ENCODE results near the gene LOC101059915.

LOC101059915 gene

DNA sequence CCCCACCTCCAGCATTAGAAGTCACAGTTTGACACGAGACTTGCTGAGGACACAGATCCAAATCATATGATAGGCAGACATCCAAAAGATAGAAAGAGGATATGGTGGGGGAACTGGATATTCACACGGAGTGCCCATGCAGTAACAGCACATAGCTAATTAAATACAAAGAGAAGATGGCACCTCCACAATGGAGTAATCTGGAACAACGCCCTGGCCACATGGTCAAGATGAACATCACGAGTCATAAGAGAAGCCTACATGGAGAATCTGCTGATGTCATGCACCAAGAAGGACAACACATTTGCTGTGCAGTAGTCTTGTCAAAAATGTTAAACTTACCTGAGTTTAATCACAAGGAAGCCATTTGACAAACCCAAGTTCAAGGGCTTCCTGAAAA is 10.1 kb upstream of the LOC101059915 start:
- Histone ChIP-seq H2AFZ (ENCODE audit: low read length) (no peak overlapping the region), H3K27ac (ENCODE audit: low read depth, low read length, poor library complexity, severe bottlenecking) (no peak overlapping the region), H4K20me1 (ENCODE audit: insufficient read depth, low read length) (no peaks in the 10 kb centered on the region), H3K4me3 (ENCODE audit: low read depth, low read length, poor library complexity, severe bottlenecking) (no peak overlapping the region), H3K9me2 (ENCODE audit: insufficient read depth, low read length) (no peaks in the 10 kb centered on the region), H3K36me3 (ENCODE audit: insufficient read depth, low read length) (no peaks in the 10 kb centered on the region), H3K4me1 (ENCODE audit: insufficient read depth, low read length, poor library complexity, severe bottlenecking) (peaks cover under 1% of the 10 kb centered on the region), H3K9me3 (ENCODE audit: low read length) (no peaks in the 10 kb centered on the region), H3K4me2 (ENCODE audit: low read length) (no peak overlapping the region), H3K79me2 (ENCODE audit: insufficient read depth, low read depth, low read length) (no peaks in the 10 kb centered on the region)
- POLR2A ChIA-PET, result no interaction called here
- intact Hi-C loops (cut with micrococcal nuclease; ENCODE audit: unreplicated experiment), result no loop called here
- TF ChIP-seq, protein P1, sequence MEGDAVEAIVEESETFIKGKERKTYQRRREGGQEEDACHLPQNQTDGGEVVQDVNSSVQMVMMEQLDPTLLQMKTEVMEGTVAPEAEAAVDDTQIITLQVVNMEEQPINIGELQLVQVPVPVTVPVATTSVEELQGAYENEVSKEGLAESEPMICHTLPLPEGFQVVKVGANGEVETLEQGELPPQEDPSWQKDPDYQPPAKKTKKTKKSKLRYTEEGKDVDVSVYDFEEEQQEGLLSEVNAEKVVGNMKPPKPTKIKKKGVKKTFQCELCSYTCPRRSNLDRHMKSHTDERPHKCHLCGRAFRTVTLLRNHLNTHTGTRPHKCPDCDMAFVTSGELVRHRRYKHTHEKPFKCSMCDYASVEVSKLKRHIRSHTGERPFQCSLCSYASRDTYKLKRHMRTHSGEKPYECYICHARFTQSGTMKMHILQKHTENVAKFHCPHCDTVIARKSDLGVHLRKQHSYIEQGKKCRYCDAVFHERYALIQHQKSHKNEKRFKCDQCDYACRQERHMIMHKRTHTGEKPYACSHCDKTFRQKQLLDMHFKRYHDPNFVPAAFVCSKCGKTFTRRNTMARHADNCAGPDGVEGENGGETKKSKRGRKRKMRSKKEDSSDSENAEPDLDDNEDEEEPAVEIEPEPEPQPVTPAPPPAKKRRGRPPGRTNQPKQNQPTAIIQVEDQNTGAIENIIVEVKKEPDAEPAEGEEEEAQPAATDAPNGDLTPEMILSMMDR (conservative IDR thresholded peaks at IDR 0.05; ENCODE audit: low read length), result no peak
- no peak for TF ChIP-seq EZH2phosphoT487 (IDR thresholded peaks at IDR 0.05; ENCODE audit: borderline replicate concordance, low read depth, low read length)
- CTCF ChIA-PET (ENCODE audit: unreplicated experiment), result no interaction called here
- no TSS peak for BruUV-seq (replicated peaks)
- no peak for DNase-seq (ENCODE audit: low spot score)

DNA sequence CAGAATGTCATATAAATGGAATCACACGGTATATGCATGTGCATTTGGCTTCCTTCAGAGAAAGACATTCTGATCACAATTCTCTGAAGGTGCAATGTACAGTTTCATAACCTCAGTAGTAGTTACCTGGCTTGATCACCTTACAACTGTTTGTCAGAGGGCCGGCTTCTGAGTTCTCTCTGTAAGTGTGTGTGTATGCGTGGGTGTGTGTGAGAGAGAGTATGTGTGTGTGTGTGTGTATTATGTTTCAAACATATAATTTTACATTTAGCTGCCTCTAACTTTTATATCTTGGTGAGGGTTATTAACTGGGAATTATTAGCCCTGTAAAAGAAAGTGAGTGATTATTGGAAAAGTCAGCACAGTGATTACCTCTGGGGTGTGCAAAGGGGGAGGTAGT is 8.0 kb upstream of the LOC101059915 start:
- Histone ChIP-seq H4K20me1 (ENCODE audit: insufficient read depth, low read length) (no peaks in the 10 kb centered on the region), H3K4me1 (ENCODE audit: insufficient read depth, low read length, poor library complexity, severe bottlenecking) (no peaks in the 10 kb centered on the region), H3K9me3 (ENCODE audit: low read length) (no peaks in the 10 kb centered on the region), H2AFZ (ENCODE audit: low read length) (no peak overlapping the region), H3K9me2 (ENCODE audit: insufficient read depth, low read length) (no peaks in the 10 kb centered on the region), H3K4me3 (ENCODE audit: low read depth, low read length, poor library complexity, severe bottlenecking) (no peak overlapping the region), H3K36me3 (ENCODE audit: insufficient read depth, low read length) (no peaks in the 10 kb centered on the region), H3K27ac (ENCODE audit: low read depth, low read length, poor library complexity, severe bottlenecking) (no peak overlapping the region), H3K79me2 (ENCODE audit: insufficient read depth, low read depth, low read length) (no peaks in the 10 kb centered on the region), H3K4me2 (ENCODE audit: low read length) (no peak overlapping the region)
- TF ChIP-seq, protein P1 (conservative IDR thresholded peaks at IDR 0.05; ENCODE audit: low read length), result no peak
- no peak for TF ChIP-seq EZH2phosphoT487 (IDR thresholded peaks at IDR 0.05; ENCODE audit: borderline replicate concordance, low read depth, low read length)
- intact Hi-C loops (cut with micrococcal nuclease; ENCODE audit: unreplicated experiment), result no loop called here
- no peak for DNase-seq (ENCODE audit: low spot score)
- CTCF ChIA-PET (ENCODE audit: unreplicated experiment), result no interaction called here
- BruUV-seq (replicated peaks), result no TSS peak
- POLR2A ChIA-PET, result no interaction called here

GRCh38 chrX:71659959-71660358 is 7.4 kb upstream of the LOC101059915 start:
- Histone ChIP-seq H2AFZ (ENCODE audit: low read length) (no peak overlapping the region), H3K27ac (ENCODE audit: low read depth, low read length, poor library complexity, severe bottlenecking) (no peak overlapping the region), H3K79me2 (ENCODE audit: insufficient read depth, low read depth, low read length) (no peaks in the 10 kb centered on the region), H4K20me1 (ENCODE audit: insufficient read depth, low read length) (no peaks in the 10 kb centered on the region), H3K4me1 (ENCODE audit: insufficient read depth, low read length, poor library complexity, severe bottlenecking) (no peaks in the 10 kb centered on the region), H3K4me2 (ENCODE audit: low read length) (no peak overlapping the region), H3K36me3 (ENCODE audit: insufficient read depth, low read length) (no peaks in the 10 kb centered on the region), H3K9me2 (ENCODE audit: insufficient read depth, low read length) (no peaks in the 10 kb centered on the region), H3K4me3 (ENCODE audit: low read depth, low read length, poor library complexity, severe bottlenecking) (no peak overlapping the region), H3K9me3 (ENCODE audit: low read length) (no peaks in the 10 kb centered on the region)
- ChIA-PET CTCF (ENCODE audit: unreplicated experiment) (no interaction called here), POLR2A (no interaction called here)
- intact Hi-C loops (cut with micrococcal nuclease; ENCODE audit: unreplicated experiment), result no loop called here
- no peak for TF ChIP-seq EZH2phosphoT487 (IDR thresholded peaks at IDR 0.05; ENCODE audit: borderline replicate concordance, low read depth, low read length)
- TF ChIP-seq, protein P1 (conservative IDR thresholded peaks at IDR 0.05; ENCODE audit: low read length), result no peak
- no TSS peak for BruUV-seq (replicated peaks)
- no peak for DNase-seq (ENCODE audit: low spot score)

Measured in OCI-LY7 (cell line).